Sigmoid colon (tissue), 4 donors: ENCODE data around the gene CAMTA1.

Experiments used
- EP300 ChIP-seq, 4 donors: sonication (generic); formaldehyde crosslinking; IDR thresholded peaks; one replicate each; pipeline ENCODE4 v1.6.1; 2017; ENCODE audit warnings: antibody characterized with exemption in 4 of 4
- POLR2A ChIP-seq, 2 donors: fragments of 450-650 bp; IDR thresholded peaks; one replicate each; pipeline ENCODE4 v1.6.1; 2016; ENCODE audit warnings: antibody characterized with exemption in 2 of 2, mild to moderate bottlenecking in 2 of 2, moderate library complexity in 2 of 2
- POLR2AphosphoS5 ChIP-seq, 4 donors: sonication (generic); formaldehyde crosslinking; IDR thresholded peaks; one replicate each; pipeline ENCODE4 v1.6.1; 2017; ENCODE audit warnings: antibody characterized with exemption in 4 of 4
- TF ChIP-seq, protein P1 (sequence below), 4 experiments: fragments of 450-650 bp in 3 of 4; fragments of 200-600 bp in 1 of 4; IDR thresholded peaks; one replicate each; pipeline ENCODE4 v1.5.1; 2016 to 2019; ENCODE audit warnings: antibody characterized with exemption in 4 of 4, mild to moderate bottlenecking in 3 of 4, moderate library complexity in 2 of 4

DNA sequence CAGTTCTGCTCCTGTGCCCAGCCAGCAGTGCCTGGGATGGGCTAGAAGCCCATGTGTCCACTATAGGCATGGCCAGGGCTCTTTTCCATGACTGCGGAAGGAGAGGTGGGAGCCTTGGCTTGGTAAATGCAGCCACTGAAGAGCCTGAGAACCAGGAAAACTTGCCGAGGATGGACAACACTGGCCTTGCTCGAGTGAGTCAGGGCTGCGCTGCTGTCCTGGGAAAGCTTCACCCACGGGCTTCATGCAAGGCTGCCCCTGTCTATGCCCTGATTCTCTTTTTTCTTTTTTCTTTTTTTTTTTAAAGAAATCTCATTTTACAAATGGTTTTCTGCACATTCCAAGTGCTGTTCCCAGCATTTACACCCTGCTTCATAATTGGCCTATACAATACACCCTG lies 156.5 kb downstream of the CAMTA1 start:
- TF ChIP-seq, protein P1, sequence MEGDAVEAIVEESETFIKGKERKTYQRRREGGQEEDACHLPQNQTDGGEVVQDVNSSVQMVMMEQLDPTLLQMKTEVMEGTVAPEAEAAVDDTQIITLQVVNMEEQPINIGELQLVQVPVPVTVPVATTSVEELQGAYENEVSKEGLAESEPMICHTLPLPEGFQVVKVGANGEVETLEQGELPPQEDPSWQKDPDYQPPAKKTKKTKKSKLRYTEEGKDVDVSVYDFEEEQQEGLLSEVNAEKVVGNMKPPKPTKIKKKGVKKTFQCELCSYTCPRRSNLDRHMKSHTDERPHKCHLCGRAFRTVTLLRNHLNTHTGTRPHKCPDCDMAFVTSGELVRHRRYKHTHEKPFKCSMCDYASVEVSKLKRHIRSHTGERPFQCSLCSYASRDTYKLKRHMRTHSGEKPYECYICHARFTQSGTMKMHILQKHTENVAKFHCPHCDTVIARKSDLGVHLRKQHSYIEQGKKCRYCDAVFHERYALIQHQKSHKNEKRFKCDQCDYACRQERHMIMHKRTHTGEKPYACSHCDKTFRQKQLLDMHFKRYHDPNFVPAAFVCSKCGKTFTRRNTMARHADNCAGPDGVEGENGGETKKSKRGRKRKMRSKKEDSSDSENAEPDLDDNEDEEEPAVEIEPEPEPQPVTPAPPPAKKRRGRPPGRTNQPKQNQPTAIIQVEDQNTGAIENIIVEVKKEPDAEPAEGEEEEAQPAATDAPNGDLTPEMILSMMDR (IDR thresholded peaks at IDR 0.05): no peak
- TF ChIP-seq POLR2A (IDR thresholded peaks at IDR 0.05) (no peak), POLR2AphosphoS5 (IDR thresholded peaks at IDR 0.05) (no peak), EP300 (IDR thresholded peaks at IDR 0.05) (no peak)
